ENCODE results near the gene PPIH. TPM values are rescaled to one million over a fixed set of nuclear protein-coding genes. Genes with fewer than 3 reads are reported as not detected.

PPIH gene
- 27.0 and 52.6 TPM in 2 replicates for total RNA-seq

GRCh38 chr1:42657981-42658876 lies at the start of gene PPIH:
TSS of gene PPIH (plus strand) at chr1:42658423. CDS start at chr1:42658447, 24 bp downstream.

GRCh38 chr1:42681741-42682483 lies 23.7 kb downstream of the PPIH start, which contains the start of gene YBX1:
TSS of gene YBX1 (plus strand) at chr1:42682418. CDS start at chr1:42682566, 148 bp downstream.

Other genes starting within 250 kb of the PPIH start
- 0.66 and 1.00 TPM in 2 replicates for gene ZMYND12, start 202.4 kb upstream of the PPIH start, total RNA-seq
- gene PPCS, start 201.9 kb upstream of the PPIH start, total RNA-seq, result 31.6 and 35.3 TPM in 2 replicates
- gene CCDC30, start 195.1 kb upstream of the PPIH start, total RNA-seq, result 0.55 and 3.4 TPM in 2 replicates
- 820 and 977 TPM in 2 replicates for gene YBX1, start 24.0 kb downstream of the PPIH start, total RNA-seq
- not detected in 2 replicates for gene CLDN19, start 81.8 kb downstream of the PPIH start, total RNA-seq
- gene P3H1, start 108.6 kb downstream of the PPIH start, total RNA-seq, result 94.4 and 146 TPM in 2 replicates
- 4.8 and 8.2 TPM in 2 replicates for gene C1orf50, start 108.8 kb downstream of the PPIH start, total RNA-seq
- gene TMEM269, start 126.6 kb downstream of the PPIH start, total RNA-seq, result under 0.01 and 0.12 TPM in 2 replicates
- gene ERMAP, start 158.7 kb downstream of the PPIH start, total RNA-seq, result 10.2 and 18.2 TPM in 2 replicates
- gene SVBP, start 159.0 kb downstream of the PPIH start, total RNA-seq, result 13.2 and 13.4 TPM in 2 replicates
- 10.0 and 10.4 TPM in 2 replicates for gene ZNF691, start 188.2 kb downstream of the PPIH start, total RNA-seq

All from uterine smooth muscle cell (primary cell).